GF-D8 (cell line): ENCODE measurements around the gene ATP11C.
"Not testable (repeated sequence)": the region's sequence is repeated elsewhere in the genome, so short reads cannot be mapped to it uniquely, and the experiment has no call there.

Experiments used
- DNase-seq: peaks from one replicate; lab custom pipeline; 2025; lab: John Stamatoyannopoulos, UW

Gene ATP11C

GRCh38 chrX:139856826-139857225, 76.0 kb downstream of the ATP11C start:
- DNase-seq, result not testable (repeated sequence)

GRCh38 chrX:139851730-139852129, 81.1 kb downstream of the ATP11C start:
- DNase-seq, result no peak

- DNase-seq, result no peak
Measured at GRCh38 chrX:139850968-139851367, 81.9 kb downstream of the ATP11C start.

- DNase-seq, result no peak
Measured at GRCh38 chrX:139844884-139845283, 88.0 kb downstream of the ATP11C start.

GRCh38 chrX:139844163-139844562, 88.7 kb downstream of the ATP11C start:
- no peak for DNase-seq

- DNase-seq, result no peak
Measured at GRCh38 chrX:139842326-139843185, 90.3 kb downstream of the ATP11C start.

GRCh38 chrX:139836335-139836734, 96.5 kb downstream of the ATP11C start:
- not testable (repeated sequence) for DNase-seq

- no peak for DNase-seq
Measured at GRCh38 chrX:139834879-139835278, 98.0 kb downstream of the ATP11C start.

GRCh38 chrX:139832718-139833309, 100.0 kb downstream of the ATP11C start:
- DNase-seq, result no peak

- no peak for DNase-seq
Measured at GRCh38 chrX:139831675-139832456, 101.0 kb downstream of the ATP11C start.

GRCh38 chrX:139831017-139831416, 101.8 kb downstream of the ATP11C start:
- peak; percentile 0 for DNase-seq

GRCh38 chrX:139828830-139829229, 104.0 kb downstream of the ATP11C start:
- no peak for DNase-seq

- no peak for DNase-seq
Measured at GRCh38 chrX:139828033-139828432, 104.8 kb downstream of the ATP11C start.

GRCh38 chrX:139826065-139827044, 106.5 kb downstream of the ATP11C start:
- no peak for DNase-seq

GRCh38 chrX:139825618-139826017, 107.2 kb downstream of the ATP11C start:
- no peak for DNase-seq

GRCh38 chrX:139823806-139824205, 109.0 kb downstream of the ATP11C start:
- no peak for DNase-seq

- DNase-seq, result no peak
Measured at GRCh38 chrX:139820358-139820984, 112.4 kb downstream of the ATP11C start.

- no peak for DNase-seq
Measured at GRCh38 chrX:139816204-139816603, 116.6 kb downstream of the ATP11C start.

- no peak for DNase-seq
Measured at GRCh38 chrX:139815771-139816170, 117.1 kb downstream of the ATP11C start.

- DNase-seq, result no peak
Measured at GRCh38 chrX:139811942-139812629, 120.8 kb downstream of the ATP11C start.
